Right cardiac atrium (tissue), 5 donors: Measurements from ENCODE around the gene SIGLEC1. TPM values are rescaled to one million over a fixed set of nuclear protein-coding genes. Genes with fewer than 3 reads are reported as not detected.
A peak's percentile ranks its signal among the peaks of the same experiment; 100 is the strongest.

Experiments
- ATAC-seq, 2 donors: fragments of 200-7000 bp; cut with Tn5 transposase; one replicate each; pipeline versions ENCODE4 v1.8.0 to v1.9.1; 2020; ENCODE audit warnings: moderate library complexity in 2 of 2, mild to moderate bottlenecking in 1 of 2
- DNase-seq, 3 donors: peaks; one replicate each; pipeline ENCODE4 v3.0.0-alpha.2; 2020
- H3K27ac ChIP-seq: one replicate; pipeline ENCODE4 v1.5.1; 2013; ENCODE audit warnings: mild to moderate bottlenecking, low read length, control low read depth, moderate library complexity
- H3K27me3 ChIP-seq: one replicate; pipeline ENCODE4 v1.6.1; 2013; ENCODE audit not compliant: control insufficient read depth, insufficient read depth
- H3K4me1 ChIP-seq: one replicate; pipeline ENCODE4 v1.6.1; 2013; ENCODE audit warnings: low read length; ENCODE audit not compliant: control insufficient read depth, insufficient read depth
- H3K4me3 ChIP-seq: one replicate; pipeline ENCODE4 v1.5.1; 2013; ENCODE audit warnings: low read length, control low read depth
- H3K9me3 ChIP-seq: one replicate; pipeline ENCODE4 v1.6.1; 2013; ENCODE audit warnings: low read length; ENCODE audit not compliant: control insufficient read depth
- WGBS: extraction: QIAGEN DNeasy Blood & Tissue Kit; methylation state at CpG from one replicate; pipeline ENCODE4 v1.1.7; 2013; 5-methylcytosine and 5-hydroxymethylcytosine counted together
- intact Hi-C, 4 donors: fragments of 100-400 bp; cut with DNase I; formaldehyde crosslinking; loops; one replicate each; pipeline versions ENCODE4 v1.11.0 to v1.14.0; 2022 to 2023
- polyA plus RNA-seq: library from polyadenylated mRNA; stranded (reverse); fragments of 200-250 nt; gene quantifications from one replicate; pipeline ENCODE4 v1.2.3, GENCODE V29; 2013
- total RNA-seq, 4 donors: library from RNA; stranded (reverse); fragmentation: NEBNext Ultra II Directional; extraction: Animal tissue kit (Norgen Biotek cat#: 25700); gene quantifications; one replicate each; pipeline ENCODE4 v1.2.1, GENCODE V29; 2021
- donor health status: healthy with polysubstance abuse.
- donor health status: DM: no; HTN: yes; CAD: no.
- donor health status: DM: no; HTN: no; CAD: no.
- donor health status: DM: no; HTN: yes; CAD: no; lungs with severe emphysema.
- donor health status: DM: yes; HTN: yes; CAD: no.

The SIGLEC1 gene
- total and polyA plus RNA-seq, 5 donors: 4.2 to 12.3 (median 8.5) TPM

- Histone ChIP-seq H3K27me3 (no peaks in the 10 kb centered on the region), H3K9me3 (no peaks in the 10 kb centered on the region), H3K27ac (no peak overlapping the region), H3K4me3 (no peak overlapping the region), H3K4me1 (peaks cover 2% of the 10 kb centered on the region)
- DNase-seq (no peak), ATAC-seq (no peak)
- WGBS: 64% methylated on average over 7 of the region's 7 CpGs
- intact Hi-C loops: loop anchor here in 1 of 4 donors (10.0 kb wide), 1 partner anchor 168 kb away; no protein-coding TSS in a partner anchor
These were observed 26.0 kb downstream of the SIGLEC1 start for GRCh38 chr20:3686421-3686820.

DNA sequence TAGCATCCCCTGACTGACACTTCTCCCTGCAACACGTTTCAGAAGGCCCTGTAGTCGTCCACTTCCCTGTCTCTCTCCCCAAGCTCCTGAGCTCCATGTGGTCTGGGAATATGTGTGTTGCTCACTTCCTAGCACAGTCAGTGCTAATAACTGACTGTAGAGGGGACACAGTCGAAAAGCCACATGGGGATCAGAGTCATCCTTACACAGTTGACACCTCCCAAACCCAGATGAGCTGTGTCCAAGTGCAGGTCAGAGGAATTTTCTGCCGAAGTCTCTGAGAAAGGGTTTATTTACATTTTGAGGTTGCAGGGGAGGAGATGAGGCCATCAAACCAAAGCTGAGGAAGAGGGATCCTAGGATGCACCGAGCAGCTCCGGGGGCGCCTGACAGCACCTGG lies 27.1 kb downstream of the SIGLEC1 start:
- no peaks in the 10 kb centered on the region for H3K27me3 ChIP-seq
- intact Hi-C loops: loop anchor here in 1 of 4 donors (10.0 kb wide), 1 partner anchor 169 kb away; no protein-coding TSS in a partner anchor
- H3K9me3 ChIP-seq: no peaks in the 10 kb centered on the region
- DNase-seq (no peak), ATAC-seq (no peak)
- peaks cover 2% of the 10 kb centered on the region for H3K4me1 ChIP-seq
- no peak overlapping the region for H3K4me3 ChIP-seq
- WGBS: 75% methylated on average over 7 of the region's 7 CpGs
- no peak overlapping the region for H3K27ac ChIP-seq

DNA sequence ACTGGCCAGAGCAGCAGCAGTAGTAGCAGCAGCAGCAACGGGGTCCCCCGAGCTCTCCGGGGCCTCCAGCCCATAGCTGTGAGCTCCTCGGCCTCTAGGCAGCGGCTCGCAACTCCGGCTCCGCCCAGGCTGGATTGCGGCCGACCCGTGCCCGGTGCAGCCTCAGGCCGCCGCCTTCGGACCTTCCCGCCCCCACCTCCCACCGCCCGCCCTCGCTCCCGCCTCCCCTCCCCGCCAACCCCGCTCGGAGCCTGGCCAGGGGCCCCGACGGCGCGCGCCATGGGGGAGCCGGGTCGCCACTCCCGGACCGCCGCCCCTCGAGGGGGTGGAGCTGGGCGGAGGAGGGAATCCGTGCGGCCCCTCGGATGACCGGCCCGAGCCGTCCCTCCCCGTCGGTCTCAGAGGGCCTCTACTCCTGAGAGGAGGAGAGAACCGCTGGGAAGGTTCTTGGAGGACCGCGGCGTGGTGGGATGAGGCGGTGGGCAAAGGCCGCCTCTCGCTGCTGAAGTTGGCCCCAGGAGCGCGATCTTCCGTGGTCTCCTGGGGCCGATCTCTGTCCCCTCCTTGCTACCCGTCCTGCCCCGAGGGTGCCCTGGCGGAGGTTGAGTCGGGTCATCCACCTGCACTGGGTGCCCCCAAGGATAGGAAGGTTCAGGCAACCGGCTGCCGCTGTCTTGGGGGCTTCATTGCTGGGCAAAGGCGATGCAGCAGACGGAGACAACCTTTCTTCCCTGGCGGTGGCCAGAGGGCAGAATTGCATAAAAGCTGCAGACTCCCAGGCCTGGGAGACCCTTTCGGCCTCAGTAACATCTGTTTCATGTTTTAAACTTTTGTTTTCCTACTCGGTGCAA lies 30.2 kb downstream of the SIGLEC1 start, which contains the start of gene ADAM33:
ADAM33 (minus strand) TSS at position 80 of the 851 bp plus-strand sequence; CDS start at position 74, 6 bp downstream.
- 5% methylated on average over 65 of the region's 65 CpGs for WGBS
- Histone ChIP-seq H3K9me3 (no peaks in the 10 kb centered on the region), H3K4me1 (peaks cover 2% of the 10 kb centered on the region), H3K27ac (peak within 1 kb of the TSS; percentile 4), H3K4me3 (peak within 1 kb of the TSS; percentile 40), H3K27me3 (no peaks in the 10 kb centered on the region)
- intact Hi-C loops: loop anchor here in 1 of 4 donors (10.0 kb wide), 1 partner anchor 173 kb away; no protein-coding TSS in a partner anchor
- peak; percentile 46 to 51 for ATAC-seq
- DNase-seq: peak; percentile 72 to 90 (median 88)

DNA sequence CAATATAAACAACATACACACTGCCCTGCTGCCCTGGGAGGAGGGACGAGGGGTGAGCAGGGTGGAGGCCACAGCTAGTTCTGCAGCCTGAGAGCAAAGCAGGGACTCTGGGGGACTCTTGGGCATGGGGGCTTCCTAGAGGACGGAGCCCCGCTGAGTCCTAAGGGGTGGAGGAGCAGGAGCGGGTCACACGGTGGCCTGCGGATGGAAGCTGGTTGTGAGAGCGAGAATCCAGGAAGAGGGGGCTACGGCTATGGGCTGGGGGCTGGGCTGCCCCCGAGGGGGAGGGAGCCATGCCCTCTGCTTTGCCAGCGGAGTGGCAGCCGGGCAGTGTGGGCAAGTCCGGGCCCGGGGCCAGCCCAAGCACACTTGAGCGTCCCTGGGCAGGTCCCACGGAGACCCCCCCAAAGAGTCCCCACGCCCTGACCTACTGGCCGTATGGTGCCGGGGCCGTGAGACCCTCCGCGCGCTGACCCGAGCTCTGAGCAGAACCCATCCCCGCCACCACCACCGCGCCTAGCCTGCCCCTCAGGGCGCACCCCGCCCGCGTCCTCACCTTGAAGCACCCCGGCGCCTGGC lies 31.0 kb downstream of the SIGLEC1 start:
- H3K4me1 ChIP-seq: peaks cover under 1% of the 10 kb centered on the region
- DNase-seq: no peak
- intact Hi-C loops: loop anchor here in 1 of 4 donors (10.0 kb wide), 1 partner anchor 173 kb away; no protein-coding TSS in a partner anchor

GRCh38 chr20:3680701-3681351 lies 31.6 kb downstream of the SIGLEC1 start:
- Histone ChIP-seq H3K4me1 (no peaks in the 10 kb centered on the region), H3K9me3 (no peaks in the 10 kb centered on the region), H3K27me3 (no peaks in the 10 kb centered on the region), H3K4me3 (peak overlapping the region; percentile 40), H3K27ac (peak overlapping the region; percentile 5)
- intact Hi-C loops: loop anchor here in 1 of 4 donors (10.0 kb wide), 1 partner anchor 174 kb away; no protein-coding TSS in a partner anchor
- 60% methylated on average over 15 of the region's 15 CpGs for WGBS
- DNase-seq (peak in 2 of 3 donors; percentile 52 to 63), ATAC-seq (peak; percentile 7)

More for the DNA sequence above, 31.0 kb downstream of the SIGLEC1 start:
- Histone ChIP-seq H3K27me3 (no peaks in the 10 kb centered on the region), H3K27ac (no peak overlapping the region), H3K9me3 (no peaks in the 10 kb centered on the region), H3K4me3 (peak overlapping the region; percentile 40)
- 12% methylated on average over 32 of the region's 32 CpGs for WGBS
- ATAC-seq: peak in 1 of 2 donors; percentile 1

DNA sequence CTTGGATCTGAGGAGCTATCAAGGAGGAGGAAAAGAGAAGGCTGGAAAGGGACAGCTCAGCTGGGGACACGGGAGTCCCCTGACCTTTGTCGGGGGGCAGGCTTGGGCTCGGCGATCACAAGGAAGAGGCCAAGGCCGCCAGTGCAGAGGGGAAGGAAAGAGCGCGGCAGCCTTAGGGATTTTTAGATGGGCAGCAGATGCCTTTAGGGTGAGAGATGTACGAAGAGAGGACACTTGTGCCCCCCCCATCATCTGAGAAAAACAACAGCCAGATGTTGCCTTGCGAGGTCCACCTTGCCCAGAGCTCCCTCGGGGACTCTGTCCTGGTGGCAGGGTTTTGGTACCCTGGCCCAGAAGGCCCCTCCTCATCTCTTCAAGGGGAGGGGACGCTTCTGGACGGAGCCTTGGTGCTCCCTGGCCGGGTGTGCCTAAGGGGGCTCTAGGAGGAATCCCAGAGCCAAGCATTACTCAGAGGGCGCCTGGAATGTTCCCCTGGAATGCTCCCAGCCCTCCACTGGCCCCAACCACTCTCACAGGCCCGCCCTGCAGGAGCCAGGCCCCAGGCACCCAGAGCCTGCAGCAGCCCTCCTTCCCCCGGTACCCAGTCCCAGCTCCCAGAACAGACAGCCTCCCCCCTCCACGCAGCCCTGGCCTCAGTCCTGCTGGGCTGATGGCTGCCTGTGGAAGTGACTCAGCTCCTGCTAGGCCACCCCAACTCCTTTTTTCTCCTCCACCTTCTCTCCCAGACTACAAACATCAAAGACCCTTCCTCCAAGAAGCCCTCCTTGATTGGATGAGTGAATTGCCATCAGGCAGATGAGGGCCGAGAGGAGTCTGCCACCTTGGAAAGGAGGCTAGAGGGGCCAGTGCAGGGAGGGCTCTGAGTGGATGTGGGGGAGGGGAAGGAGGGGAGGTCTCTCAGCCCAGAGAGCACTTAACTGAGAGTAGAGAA lies 32.4 kb downstream of the SIGLEC1 start:
- peak; percentile 80 to 90 (median 84) for DNase-seq
- Histone ChIP-seq H3K4me3 (no peak overlapping the region), H3K4me1 (no peaks in the 10 kb centered on the region), H3K27me3 (no peaks in the 10 kb centered on the region), H3K27ac (peak overlapping the region; percentile 40), H3K9me3 (no peaks in the 10 kb centered on the region)
- peak; percentile 54 to 66 for ATAC-seq
- WGBS: 55% methylated on average over 18 of the region's 18 CpGs
- intact Hi-C loops: loop anchor here (5.0 to 10.0 kb wide), 5 partner anchors 32 to 405 kb away; partner anchors contain the start of genes ADISSP (in 2 of the 4) and SIGLEC1 (in 2 of the 4)

DNA sequence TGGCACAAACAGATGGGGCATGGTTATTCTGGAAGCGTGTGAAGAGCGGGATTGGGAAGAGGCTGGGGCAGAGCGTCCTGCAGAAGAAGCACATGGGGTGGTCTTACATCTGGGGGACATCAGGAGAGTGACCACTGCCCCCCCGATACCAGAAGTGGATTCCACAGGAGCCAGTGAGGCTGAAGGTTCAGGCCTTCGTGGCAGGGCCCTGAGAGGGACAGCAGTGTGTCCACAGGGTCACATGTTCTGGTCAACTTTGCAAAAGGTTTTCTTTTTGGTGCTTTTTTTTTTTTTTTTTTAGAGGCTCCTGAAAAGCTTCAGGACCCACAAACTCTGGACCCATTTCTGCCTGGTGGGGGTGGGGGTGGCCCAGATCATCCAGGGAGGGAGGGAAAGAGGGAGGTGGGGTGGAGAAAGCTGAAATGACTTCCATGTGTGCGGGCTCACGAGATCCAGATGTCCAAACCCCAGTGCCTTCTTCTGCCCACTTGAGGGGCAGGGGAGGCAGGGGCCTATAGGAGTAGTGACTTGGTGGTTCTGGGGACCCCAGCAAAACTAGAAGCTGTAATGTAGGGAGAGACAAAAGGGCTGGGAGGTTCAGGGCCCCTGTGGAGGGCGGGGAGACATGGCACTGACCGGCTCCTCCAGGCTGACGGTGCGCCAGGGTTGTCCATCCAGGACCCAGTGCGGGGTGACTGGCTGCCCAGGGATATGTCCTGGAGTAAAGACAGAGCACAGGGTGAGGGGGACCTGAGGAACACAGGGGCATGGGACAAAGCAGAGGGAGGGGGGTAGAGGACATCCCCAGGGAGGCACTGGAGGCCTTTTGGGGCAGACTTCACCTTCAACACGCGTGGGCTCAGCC lies 33.3 kb downstream of the SIGLEC1 start:
- no peak overlapping the region for H3K4me3 ChIP-seq
- WGBS: 73% methylated on average over 14 of the region's 14 CpGs
- peak overlapping the region; percentile 25 for H3K27ac ChIP-seq
- ATAC-seq (no peak), DNase-seq (peak in 1 of 3 donors; percentile 55)
- intact Hi-C loops: loop anchor here (5.0 to 10.0 kb wide), 4 partner anchors 33 to 406 kb away; partner anchors contain the start of genes ADISSP (in 2 of the 4) and SIGLEC1 (in 2 of the 4)
- no peaks in the 10 kb centered on the region for H3K9me3 ChIP-seq
- no peaks in the 10 kb centered on the region for H3K4me1 ChIP-seq
- no peaks in the 10 kb centered on the region for H3K27me3 ChIP-seq

GRCh38 chr20:3678198-3678597 lies 34.2 kb downstream of the SIGLEC1 start:
- no peak overlapping the region for H3K27ac ChIP-seq
- no peaks in the 10 kb centered on the region for H3K9me3 ChIP-seq
- no peaks in the 10 kb centered on the region for H3K4me1 ChIP-seq
- DNase-seq: peak in 1 of 3 donors; percentile 18
- no peaks in the 10 kb centered on the region for H3K27me3 ChIP-seq
- no peak for ATAC-seq
- intact Hi-C loops: loop anchor here (5.0 to 10.0 kb wide), 4 partner anchors 34 to 407 kb away; partner anchors contain the start of genes ADISSP (in 2 of the 4) and SIGLEC1 (in 2 of the 4)
- no peak overlapping the region for H3K4me3 ChIP-seq
- WGBS: 45% methylated on average over 2 of the region's 2 CpGs

GRCh38 chr20:3677733-3678132 lies 34.7 kb downstream of the SIGLEC1 start:
- Histone ChIP-seq H3K4me1 (no peaks in the 10 kb centered on the region), H3K4me3 (no peak overlapping the region), H3K27ac (no peak overlapping the region), H3K27me3 (no peaks in the 10 kb centered on the region), H3K9me3 (no peaks in the 10 kb centered on the region)
- WGBS: 31% methylated on average over 8 of the region's 8 CpGs
- intact Hi-C loops: loop anchor here (2.0 to 10.0 kb wide), 5 partner anchors 33 to 407 kb away; partner anchors contain the start of genes ADISSP (in 2 of the 4) and SIGLEC1 (in 2 of the 4)
- DNase-seq (peak; percentile 47 to 89 (median 89)), ATAC-seq (no peak)
